Stimulated activated CD8-positive, alpha-beta memory T cell treated with anti-CD3 and anti-CD28 coated beads, Interleukin-12 subunit alpha, Interleukin-12 subunit beta, amount 100 ng/mL, for 24 hours (primary cell): Measurements from ENCODE around the gene CHAF1A.

Experiments used
- DNase-seq: peaks from one replicate; pipeline ENCODE4 v3.0.0-alpha.2; 2020; ENCODE audit errors: extremely low read depth

Gene CHAF1A

GRCh38 chr19:4402171-4403004, at the start of gene CHAF1A:
TSS of gene CHAF1A (plus strand) at chr19:4402640. CDS start at chr19:4402763, 123 bp downstream.
- DNase-seq, result peak; percentile 96

- DNase-seq, result no peak
Measured at GRCh38 chr19:4352701-4353121, 49.7 kb upstream of the CHAF1A start.

- no peak for DNase-seq
Measured at GRCh38 chr19:4354282-4354681, 48.2 kb upstream of the CHAF1A start.

- no peak for DNase-seq
Measured at GRCh38 chr19:4354897-4355296, 47.5 kb upstream of the CHAF1A start.

- no peak for DNase-seq
Measured at GRCh38 chr19:4357095-4357797, 45.2 kb upstream of the CHAF1A start.

GRCh38 chr19:4357921-4358326, 44.5 kb upstream of the CHAF1A start:
- no peak for DNase-seq

- DNase-seq, result no peak
Measured at GRCh38 chr19:4358709-4359626, 43.5 kb upstream of the CHAF1A start.

- DNase-seq, result no peak
Measured at GRCh38 chr19:4359627-4360000, 42.8 kb upstream of the CHAF1A start.

GRCh38 chr19:4360081-4360569, 42.3 kb upstream of the CHAF1A start:
- DNase-seq, result no peak

- no peak for DNase-seq
Measured at GRCh38 chr19:4360641-4361151, 41.7 kb upstream of the CHAF1A start.

- DNase-seq, result no peak
Measured at GRCh38 chr19:4361152-4362046, 41.0 kb upstream of the CHAF1A start.

- no peak for DNase-seq
Measured at GRCh38 chr19:4362101-4362828, 40.2 kb upstream of the CHAF1A start.

- no peak for DNase-seq
Measured at GRCh38 chr19:4362831-4363545, 39.5 kb upstream of the CHAF1A start.

- no peak for DNase-seq
Measured at GRCh38 chr19:4363571-4364304, 38.7 kb upstream of the CHAF1A start.

GRCh38 chr19:4365341-4365740, 37.1 kb upstream of the CHAF1A start:
- no peak for DNase-seq

- no peak for DNase-seq
Measured at GRCh38 chr19:4365791-4366665, 36.4 kb upstream of the CHAF1A start.

- no peak for DNase-seq
Measured at GRCh38 chr19:4366666-4367335, 35.6 kb upstream of the CHAF1A start.
